ENCODE measurements around the gene ENTPD8. TPM values are rescaled to one million over a fixed set of nuclear protein-coding genes. Genes with fewer than 3 reads are reported as not detected.
"Not testable (repeated sequence)": the region's sequence is repeated elsewhere in the genome, so short reads cannot be mapped to it uniquely, and the experiment has no call there.

ENTPD8 gene
- total and polyA plus RNA-seq, 2 of the 4 experiments (the other 2 are of a cell fraction), result 0.07 TPM; not detected in 1

DNA sequence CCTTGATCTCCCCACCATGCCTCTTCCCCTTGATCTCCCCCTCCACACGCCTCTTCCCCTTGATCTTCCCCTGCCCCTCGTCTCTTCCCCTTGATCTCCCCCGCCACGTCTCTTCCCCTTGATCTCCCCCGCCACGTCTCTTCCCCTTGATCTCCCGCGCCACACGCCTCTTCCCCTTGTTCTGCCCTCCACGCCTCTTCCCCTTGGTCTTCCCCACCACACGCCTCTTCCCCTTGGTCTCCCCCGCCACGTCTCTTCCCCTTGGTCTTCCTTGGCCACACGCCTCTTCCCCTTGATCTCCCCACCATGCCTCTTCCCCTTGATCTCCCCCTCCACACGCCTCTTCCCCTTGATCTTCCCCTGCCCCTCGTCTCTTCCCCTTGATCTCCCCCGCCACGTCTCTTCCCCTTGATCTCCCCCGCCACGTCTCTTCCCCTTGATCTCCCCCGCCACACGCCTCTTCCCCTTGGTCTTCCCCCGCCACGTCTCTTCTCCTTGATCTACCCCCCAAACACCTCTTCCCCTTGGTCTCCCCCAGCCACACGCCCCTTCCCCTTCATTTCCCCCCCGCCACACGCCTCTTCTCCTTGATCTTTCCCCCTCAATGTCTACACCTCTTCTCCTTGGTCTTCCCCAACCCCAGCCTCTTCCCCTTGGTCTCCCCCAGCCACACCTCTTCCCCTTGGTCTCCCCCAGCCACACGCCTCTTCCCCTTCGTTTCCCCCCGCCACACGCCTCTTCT lies 10.3 kb upstream of the ENTPD8 start:
- in situ Hi-C loops (cut with MboI; ENCODE audit: low sequenced_read_pairs); H3K27me3 ChIP-seq (ENCODE audit: control insufficient read depth, insufficient read depth, low read length); H3K18ac ChIP-seq (ENCODE audit: low read depth, low read length); H2AK5ac ChIP-seq (ENCODE audit: low read depth, low read length); BruUV-seq (replicated peaks); DNase-seq; H3K9me3 ChIP-seq (ENCODE audit: control insufficient read depth, insufficient read depth, low read length); H3K23ac ChIP-seq (ENCODE audit: low read depth, low read length); H2AK9ac ChIP-seq (replicated peaks; ENCODE audit: low read depth, low read length, poor library complexity); H3K27ac ChIP-seq (ENCODE audit: insufficient read depth, low read length); H4K5ac ChIP-seq (ENCODE audit: low read depth, low read length); H3K4me2 ChIP-seq (ENCODE audit: low read depth, low read length); H3K9ac ChIP-seq (ENCODE audit: low read depth, low read length); H3K4me3 ChIP-seq (ENCODE audit: insufficient read depth, low read depth, low read length); ATAC-seq (ENCODE audit: low read depth); H2BK20ac ChIP-seq (ENCODE audit: low read depth, low read length); POLR2A ChIA-PET (ENCODE audit: unreplicated experiment); H3K9me1 ChIP-seq (ENCODE audit: insufficient read depth, low read length); intact Hi-C loops (cut with micrococcal nuclease); H2BK120ac ChIP-seq (ENCODE audit: low read depth, low read length); H4K8ac ChIP-seq (ENCODE audit: low read depth in 2 of 2, low read length in 2 of 2); H4K91ac ChIP-seq (ENCODE audit: insufficient read depth, low read depth, low read length); H2BK15ac ChIP-seq (ENCODE audit: low read depth, low read length); H3K4me1 ChIP-seq (ENCODE audit: control insufficient read depth, insufficient read depth, low read length); dilution Hi-C loops (cut with HindIII; ENCODE audit: low sequenced_read_pairs, unreplicated experiment); H2BK5ac ChIP-seq (ENCODE audit: low read depth, low read length, poor library complexity, severe bottlenecking); H3K14ac ChIP-seq (replicated peaks; ENCODE audit: low read depth, low read length); H3K4ac ChIP-seq (ENCODE audit: low read depth, low read length); H2AFZ ChIP-seq (replicated peaks; ENCODE audit: low read length, poor library complexity); CTCF ChIA-PET; H3K56ac ChIP-seq (ENCODE audit: extremely low read depth, insufficient read depth, low read length): not testable (repeated sequence)
- Histone ChIP-seq H4K20me1 (ENCODE audit: insufficient read depth, low read length) (peaks cover 17% of the 10 kb centered on the region), H3K79me1 (ENCODE audit: low read depth in 1 of 2, low read length in 2 of 2) (peaks cover 3 to 22% of the 10 kb centered on the region in 2 experiments; a peak in 2 of 4 replicates), H3K36me3 (ENCODE audit: control insufficient read depth, insufficient read depth, low read length) (peaks cover 45% of the 10 kb centered on the region)
- 100% methylated on average over 1 of the region's 31 CpGs; no CpG with 5 or more reads in 1 of the 2 experiments for WGBS, 2 experiments (ENCODE audit: extremely low coverage in 2 of 2, insufficient read length in 1 of 2)

DNA sequence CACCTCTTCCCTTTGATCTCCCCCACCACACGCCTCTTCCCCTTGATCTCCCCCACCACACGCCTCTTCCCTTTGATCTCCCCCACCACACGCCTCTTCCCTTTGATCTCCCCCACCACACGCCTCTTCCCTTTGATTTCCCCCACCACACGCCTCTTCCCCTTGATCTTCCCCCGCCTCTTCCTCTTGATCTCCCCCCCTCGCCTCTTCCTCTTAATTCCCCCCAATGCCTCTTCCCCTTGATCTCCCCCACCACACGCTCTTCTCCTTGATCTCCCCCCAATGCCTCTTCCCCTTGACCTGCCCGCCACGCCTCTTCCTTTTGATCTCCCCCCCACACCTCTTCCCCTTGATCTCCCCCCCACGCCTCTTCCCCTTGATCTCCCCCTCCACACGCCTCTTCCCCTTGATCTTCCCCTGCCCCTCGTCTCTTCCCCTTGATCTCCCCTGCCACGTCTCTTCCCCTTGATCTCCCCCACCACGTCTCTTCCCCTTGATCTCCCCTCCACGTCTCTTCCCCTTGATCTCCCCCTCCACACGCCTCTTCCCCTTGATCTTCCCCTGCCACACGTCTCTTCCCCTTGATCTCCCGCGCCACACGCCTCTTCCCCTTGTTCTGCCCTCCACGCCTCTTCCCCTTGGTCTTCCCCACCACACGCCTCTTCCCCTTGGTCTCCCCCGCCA lies 9.5 kb upstream of the ENTPD8 start:
- H3K4me3 ChIP-seq (ENCODE audit: insufficient read depth, low read depth, low read length); dilution Hi-C loops (cut with HindIII; ENCODE audit: low sequenced_read_pairs, unreplicated experiment); H2AFZ ChIP-seq (replicated peaks; ENCODE audit: low read length, poor library complexity); H3K27ac ChIP-seq (ENCODE audit: insufficient read depth, low read length); H3K14ac ChIP-seq (replicated peaks; ENCODE audit: low read depth, low read length); H3K4me1 ChIP-seq (ENCODE audit: control insufficient read depth, insufficient read depth, low read length); H3K56ac ChIP-seq (ENCODE audit: extremely low read depth, insufficient read depth, low read length); CTCF ChIA-PET; H4K5ac ChIP-seq (ENCODE audit: low read depth, low read length); H4K8ac ChIP-seq (ENCODE audit: low read depth in 2 of 2, low read length in 2 of 2); intact Hi-C loops (cut with micrococcal nuclease); H2BK5ac ChIP-seq (ENCODE audit: low read depth, low read length, poor library complexity, severe bottlenecking); H3K9me1 ChIP-seq (ENCODE audit: insufficient read depth, low read length); BruUV-seq (replicated peaks); H4K91ac ChIP-seq (ENCODE audit: insufficient read depth, low read depth, low read length); DNase-seq; H3K23ac ChIP-seq (ENCODE audit: low read depth, low read length); H3K27me3 ChIP-seq (ENCODE audit: control insufficient read depth, insufficient read depth, low read length); in situ Hi-C loops (cut with MboI; ENCODE audit: low sequenced_read_pairs); H4K20me1 ChIP-seq (ENCODE audit: insufficient read depth, low read length); H2AK5ac ChIP-seq (ENCODE audit: low read depth, low read length); H3K4me2 ChIP-seq (ENCODE audit: low read depth, low read length); ATAC-seq (ENCODE audit: low read depth); H2AK9ac ChIP-seq (replicated peaks; ENCODE audit: low read depth, low read length, poor library complexity); H2BK120ac ChIP-seq (ENCODE audit: low read depth, low read length); H3K9me3 ChIP-seq (ENCODE audit: control insufficient read depth, insufficient read depth, low read length); H3K9ac ChIP-seq (ENCODE audit: low read depth, low read length); H2BK15ac ChIP-seq (ENCODE audit: low read depth, low read length); H2BK20ac ChIP-seq (ENCODE audit: low read depth, low read length); POLR2A ChIA-PET (ENCODE audit: unreplicated experiment); H3K4ac ChIP-seq (ENCODE audit: low read depth, low read length); H3K18ac ChIP-seq (ENCODE audit: low read depth, low read length): not testable (repeated sequence)
- Histone ChIP-seq H3K36me3 (ENCODE audit: control insufficient read depth, insufficient read depth, low read length) (peaks cover 39% of the 10 kb centered on the region), H3K79me1 (ENCODE audit: low read depth in 1 of 2, low read length in 2 of 2) (peaks cover 3 to 14% of the 10 kb centered on the region in 2 experiments; a peak in 2 of 4 replicates)
- 80% methylated on average over 3 of the region's 24 CpGs; no CpG with 5 or more reads in 1 of the 2 experiments for WGBS, 2 experiments (ENCODE audit: extremely low coverage in 2 of 2, insufficient read length in 1 of 2)

All from IMR-90 (cell line).